Mucosa of descending colon (tissue), 3 donors: ENCODE data around the gene EVI2A. TPM values are rescaled to one million over a fixed set of nuclear protein-coding genes. Genes with fewer than 3 reads are reported as not detected.

ENCODE experiments used
- ATAC-seq: fragments of 200-7000 bp; cut with Tn5 transposase; one replicate; pipeline ENCODE4 v1.9.1; 2020; ENCODE audit warnings: mild to moderate bottlenecking, moderate library complexity
- DNase-seq, 3 donors: peaks; one replicate each; pipeline ENCODE4 v3.0.0-alpha.2; 2020
- H3K36me3 ChIP-seq: fragments of 200-600 bp; one replicate; pipeline ENCODE4 v1.8.0; 2021; ENCODE audit warnings: low read depth, mild to moderate bottlenecking
- H3K4me1 ChIP-seq: fragments of 200-600 bp; one replicate; pipeline ENCODE4 v1.8.0; 2021; ENCODE audit warnings: low read depth, mild to moderate bottlenecking
- H3K4me3 ChIP-seq: fragments of 200-600 bp; one replicate; pipeline ENCODE4 v1.8.0; 2021; ENCODE audit warnings: mild to moderate bottlenecking
- H3K9me3 ChIP-seq: fragments of 200-600 bp; one replicate; pipeline ENCODE4 v1.8.0; 2021; ENCODE audit warnings: mild to moderate bottlenecking
- CTCF ChIP-seq: fragments of 200-600 bp; IDR thresholded peaks from one replicate; pipeline ENCODE4 v1.8.0; 2022; ENCODE audit warnings: antibody characterized with exemption, mild to moderate bottlenecking
- intact Hi-C, 2 donors: fragments of 100-400 bp; cut with DNase I in 1 of 2; cut with micrococcal nuclease in 1 of 2; formaldehyde crosslinking; loops; one replicate each; pipeline versions ENCODE4 v1.11.0 to v1.11.1; 2022; cut with DNase I, micrococcal nuclease
- total RNA-seq, 3 donors: library from RNA; stranded (reverse); fragmentation: NEBNext Ultra II Directional in 2 of 3; extraction: Animal tissue kit (Norgen Biotek cat#: 25700) in 2 of 3; gene quantifications; one replicate each; pipeline versions ENCODE4 v1.2.1 to v1.2.4, GENCODE V29; 2021 to 2023
- donor health status: DM: no; HTN: no; CAD: no; lungs with moderate emphysema.
- donor health status: DM: no; HTN: no; CAD: no.
- donor health status: DM: no; HTN: yes; CAD: no.

EVI2A gene
- total RNA-seq, 3 donors from 2014 or later, result 2.8 to 6.0 (median 4.0) TPM

- intact Hi-C loops, result no loop called here
Observed at GRCh38 chr17:31272236-31272635, 49.2 kb downstream of the EVI2A start.

GRCh38 chr17:31269578-31269983 is 51.8 kb downstream of the EVI2A start:
- ATAC-seq (peak; percentile 28), DNase-seq (no peak)
- Histone ChIP-seq H3K36me3 (no peaks in the 10 kb centered on the region), H3K9me3 (no peaks in the 10 kb centered on the region), H3K4me3 (no peak overlapping the region), H3K4me1 (no peaks in the 10 kb centered on the region)
- no peak for TF ChIP-seq CTCF
- intact Hi-C loops, result no loop called here

More at GRCh38 chr17:31272236-31272635, 49.2 kb downstream of the EVI2A start:
- Histone ChIP-seq H3K4me1 (no peaks in the 10 kb centered on the region), H3K36me3 (no peaks in the 10 kb centered on the region), H3K9me3 (no peaks in the 10 kb centered on the region), H3K4me3 (no peak overlapping the region)
- ATAC-seq (no peak), DNase-seq (no peak)
- TF ChIP-seq CTCF, result no peak

- Histone ChIP-seq H3K4me3 (no peak overlapping the region), H3K4me1 (no peaks in the 10 kb centered on the region), H3K9me3 (no peaks in the 10 kb centered on the region), H3K36me3 (no peaks in the 10 kb centered on the region)
- no peak for DNase-seq
- intact Hi-C loops, result no loop called here
- ATAC-seq, result no peak
- no peak for TF ChIP-seq CTCF
Observed at GRCh38 chr17:31269036-31269577, 52.3 kb downstream of the EVI2A start.

Other genes starting within 250 kb of the EVI2A start
- gene NF1, start 226.6 kb downstream of the EVI2A start, total RNA-seq, result 10 to 100 TPM; 51.9 to 67.6 (median 52.4) TPM
- 1 to 10 TPM in 1 of 3 donors, under 1 TPM in 1, not detected in 1; 0.51 to 1.5 TPM for gene OMG, start 24.4 kb downstream of the EVI2A start, total RNA-seq
- gene EVI2B, start 7.6 kb downstream of the EVI2A start, total RNA-seq, result 1 to 10 TPM; 3.3 to 9.5 (median 7.8) TPM
- 10 to 100 TPM; 24.5 to 49.9 (median 40.7) TPM for gene RAB11FIP4, start 70.1 kb upstream of the EVI2A start, total RNA-seq